ENCODE measurements around the gene PTPRQ. TPM values are rescaled to one million over a fixed set of nuclear protein-coding genes. Genes with fewer than 3 reads are reported as not detected.

PTPRQ gene
- polyA plus RNA-seq, 1 donor (not counting 4 experiments of a cell fraction or from before 2014, with no cell fraction given) = 0.01 TPM

GRCh38 chr12:80513211-80513610 lies 69.2 kb downstream of the PTPRQ start:
- no peak overlapping the region for H3K4me2 ChIP-seq (ENCODE audit: control insufficient read depth, extremely low read depth, insufficient read depth, low read depth, low read length)
- no peak for FAIRE-seq

GRCh38 chr12:80517655-80518054 lies 73.6 kb downstream of the PTPRQ start:
- TF ChIP-seq CTCF (optimal IDR thresholded peaks at IDR 0.05 in 1 of 3, IDR thresholded peaks at IDR 0.05 in 1 of 3, conservative IDR thresholded peaks at IDR 0.05 in 1 of 3; ENCODE audit: extremely low read depth in 1 of 3, insufficient read depth in 2 of 3, low read length in 3 of 3) (no peak), EZH2 (IDR thresholded peaks at IDR 0.05; ENCODE audit: low read length) (no peak)
- no peaks in the 10 kb centered on the region for H3K79me2 ChIP-seq (ENCODE audit: control insufficient read depth, insufficient read depth, low read length)
- FAIRE-seq (no peak), DNase-seq (ENCODE audit: low read depth, low spot score) (no peak)
- no peaks in the 10 kb centered on the region for H3K9me3 ChIP-seq (ENCODE audit: control insufficient read depth, low read depth, low read length)
- no peaks in the 10 kb centered on the region for H3K9me1 ChIP-seq (ENCODE audit: control insufficient read depth, extremely low read depth, insufficient read depth, low read length)
- no peak overlapping the region for H3K27ac ChIP-seq (ENCODE audit: control insufficient read depth, insufficient read depth, low read length)
- H3K4me1 ChIP-seq (ENCODE audit: control insufficient read depth, extremely low read depth, insufficient read depth, low read length) = no peaks in the 10 kb centered on the region
- no peaks in the 10 kb centered on the region for H3K27me3 ChIP-seq (ENCODE audit: control insufficient read depth, extremely low read depth, insufficient read depth, low read length)
- no peak overlapping the region for H3K4me2 ChIP-seq (ENCODE audit: control insufficient read depth, extremely low read depth, insufficient read depth, low read depth, low read length)
- dilution Hi-C loops (cut with MboI; ENCODE audit: extremely low pct_ligation_motif_present, low sequenced_read_pairs) = no loop called here
- H3K4me3 ChIP-seq (ENCODE audit: control insufficient read depth in 2 of 3, extremely low read depth in 1 of 3, insufficient read depth in 2 of 3, low read depth in 1 of 3, low read length in 3 of 3) = no peak overlapping the region
- no peaks in the 10 kb centered on the region for H3K36me3 ChIP-seq (ENCODE audit: control insufficient read depth in 2 of 2, extremely low read depth in 1 of 2, insufficient read depth in 2 of 2, low read length in 2 of 2)
- H2AFZ ChIP-seq (ENCODE audit: control insufficient read depth, low read length) = no peak overlapping the region
- no peak overlapping the region for H3K9ac ChIP-seq (ENCODE audit: control insufficient read depth, extremely low read depth, insufficient read depth, low read length)
- no peaks in the 10 kb centered on the region for H4K20me1 ChIP-seq (ENCODE audit: control insufficient read depth, extremely low read depth, insufficient read depth, low read length)

More at GRCh38 chr12:80513211-80513610, 69.2 kb downstream of the PTPRQ start:
- no peaks in the 10 kb centered on the region for H3K9me1 ChIP-seq (ENCODE audit: control insufficient read depth, extremely low read depth, insufficient read depth, low read length)
- H3K9me3 ChIP-seq (ENCODE audit: control insufficient read depth, low read depth, low read length) = no peaks in the 10 kb centered on the region
- dilution Hi-C loops (cut with MboI; ENCODE audit: extremely low pct_ligation_motif_present, low sequenced_read_pairs) = no loop called here
- TF ChIP-seq EZH2 (IDR thresholded peaks at IDR 0.05; ENCODE audit: low read length) = no peak
- TF ChIP-seq CTCF (optimal IDR thresholded peaks at IDR 0.05 in 1 of 3, IDR thresholded peaks at IDR 0.05 in 1 of 3, conservative IDR thresholded peaks at IDR 0.05 in 1 of 3; ENCODE audit: extremely low read depth in 1 of 3, insufficient read depth in 2 of 3, low read length in 3 of 3) = no peak
- DNase-seq (ENCODE audit: low read depth, low spot score) = no peak
- H2AFZ ChIP-seq (ENCODE audit: control insufficient read depth, low read length) = no peak overlapping the region
- no peaks in the 10 kb centered on the region for H3K27me3 ChIP-seq (ENCODE audit: control insufficient read depth, extremely low read depth, insufficient read depth, low read length)
- H3K4me3 ChIP-seq (ENCODE audit: control insufficient read depth in 2 of 3, extremely low read depth in 1 of 3, insufficient read depth in 2 of 3, low read depth in 1 of 3, low read length in 3 of 3) = no peak overlapping the region
- no peaks in the 10 kb centered on the region for H3K36me3 ChIP-seq (ENCODE audit: control insufficient read depth in 2 of 2, extremely low read depth in 1 of 2, insufficient read depth in 2 of 2, low read length in 2 of 2)
- no peaks in the 10 kb centered on the region for H3K4me1 ChIP-seq (ENCODE audit: control insufficient read depth, extremely low read depth, insufficient read depth, low read length)
- no peak overlapping the region for H3K9ac ChIP-seq (ENCODE audit: control insufficient read depth, extremely low read depth, insufficient read depth, low read length)
- no peak overlapping the region for H3K27ac ChIP-seq (ENCODE audit: control insufficient read depth, insufficient read depth, low read length)
- H3K79me2 ChIP-seq (ENCODE audit: control insufficient read depth, insufficient read depth, low read length) = no peaks in the 10 kb centered on the region
- no peaks in the 10 kb centered on the region for H4K20me1 ChIP-seq (ENCODE audit: control insufficient read depth, extremely low read depth, insufficient read depth, low read length)

Data from keratinocyte (primary cell).